Activated T-helper 2 cell treated with anti-CD3 and anti-CD28 coated beads, Interferon-gamma antibody, Interleukin-2, Interleukin-4, amounts not matched to agents 10 μg/mL and 5 μg/mL and 100 μg/mL, durations not matched to agents 14 hours and 24 hours and 36 hours (primary cell): Measurements from ENCODE around the gene PXT1. TPM values are rescaled to one million over a fixed set of nuclear protein-coding genes. Genes with fewer than 3 reads are reported as not detected.
"Not testable (repeated sequence)": the region's sequence is repeated elsewhere in the genome, so short reads cannot be mapped to it uniquely, and the experiment has no call there.

Experiments
- DNase-seq: peaks from one replicate; pipeline ENCODE4 v3.0.0; 2021; ENCODE audit warnings: low spot score
- H3K27ac Mint-ChIP-seq: one replicate; pipeline ENCODE4 v1.8.0; 2021; ENCODE audit warnings: mixed read lengths
- H3K27me3 Mint-ChIP-seq: one replicate; pipeline ENCODE4 v1.8.0; 2021; ENCODE audit warnings: low read depth, mixed read lengths
- H3K36me3 Mint-ChIP-seq: one replicate; pipeline ENCODE4 v1.8.0; 2021; ENCODE audit warnings: low read depth, mixed read lengths
- H3K4me1 Mint-ChIP-seq: one replicate; pipeline ENCODE4 v1.8.0; 2021; ENCODE audit warnings: low read depth, mixed read lengths
- H3K4me3 Mint-ChIP-seq: one replicate; pipeline ENCODE4 v1.8.0; 2021; ENCODE audit warnings: low read depth, mild to moderate bottlenecking, moderate library complexity, mixed read lengths
- H3K9me3 Mint-ChIP-seq: one replicate; pipeline ENCODE4 v1.8.0; 2021; ENCODE audit warnings: mixed read lengths
- intact Hi-C: fragments of 100-400 bp; cut with micrococcal nuclease; formaldehyde crosslinking; loops from one replicate; pipeline ENCODE4 v1.15.1; 2023
- total RNA-seq: library from RNA; stranded (reverse); gene quantifications from 2 replicates; pipeline ENCODE4 v1.2.3, GENCODE V29; 2022

The PXT1 gene
- total RNA-seq, 1 donor from 2014 or later, result 0.27 TPM

- Mint-ChIP-seq H3K27me3 (peaks cover 23% of the 10 kb centered on the region), H3K4me3 (no peak overlapping the region), H3K4me1 (no peaks in the 10 kb centered on the region), H3K9me3 (peaks cover 9% of the 10 kb centered on the region), H3K36me3 (no peaks in the 10 kb centered on the region), H3K27ac (no peak overlapping the region)
- intact Hi-C loops, result no loop called here
- no peak for DNase-seq
These were observed 28.9 kb downstream of the PXT1 start for GRCh38 chr6:36413489-36414480.

GRCh38 chr6:36409718-36410117, 32.9 kb downstream of the PXT1 start:
- intact Hi-C loops, H3K4me3 Mint-ChIP-seq, H3K4me1 Mint-ChIP-seq, H3K27ac Mint-ChIP-seq, DNase-seq, H3K9me3 Mint-ChIP-seq, H3K36me3 Mint-ChIP-seq: not testable (repeated sequence)
- peaks cover 28% of the 10 kb centered on the region for H3K27me3 Mint-ChIP-seq

DNA sequence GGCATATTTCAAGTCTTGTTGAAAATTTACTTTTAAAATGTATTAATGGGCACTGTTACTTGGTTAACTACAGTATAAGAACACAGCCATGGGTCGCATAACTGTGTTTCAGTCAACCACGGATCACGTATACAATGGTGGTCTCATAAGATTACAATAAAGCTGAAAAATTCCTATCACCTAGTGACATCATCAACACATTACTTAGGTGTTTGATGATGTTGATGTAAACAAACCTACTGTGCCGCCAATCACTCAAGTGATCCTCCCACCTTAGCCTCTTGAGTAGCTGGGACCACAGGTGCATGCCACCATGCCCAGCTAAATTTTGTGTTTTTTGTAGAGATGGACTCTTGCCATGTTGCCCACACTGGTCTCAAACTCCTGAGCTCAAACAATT, 38.5 kb downstream of the PXT1 start:
- H3K27me3 Mint-ChIP-seq, result peaks cover 29% of the 10 kb centered on the region
- intact Hi-C loops, result no loop called here
- no peaks in the 10 kb centered on the region for H3K36me3 Mint-ChIP-seq
- H3K4me3 Mint-ChIP-seq, result no peak overlapping the region
- H3K27ac Mint-ChIP-seq, result no peak overlapping the region
- no peaks in the 10 kb centered on the region for H3K9me3 Mint-ChIP-seq
- peaks cover 3% of the 10 kb centered on the region for H3K4me1 Mint-ChIP-seq
- DNase-seq, result no peak

- Mint-ChIP-seq H3K36me3 (no peaks in the 10 kb centered on the region), H3K4me3 (no peak overlapping the region), H3K9me3 (no peaks in the 10 kb centered on the region), H3K27ac (no peak overlapping the region), H3K27me3 (peaks cover 26% of the 10 kb centered on the region), H3K4me1 (peaks cover 3% of the 10 kb centered on the region)
- no peak for DNase-seq
- intact Hi-C loops, result no loop called here
These were observed 40.2 kb downstream of the PXT1 start for GRCh38 chr6:36402481-36402880.

GRCh38 chr6:36399970-36400369, 42.7 kb downstream of the PXT1 start:
- peaks cover 25% of the 10 kb centered on the region for H3K27me3 Mint-ChIP-seq
- H3K36me3 Mint-ChIP-seq, result no peaks in the 10 kb centered on the region
- intact Hi-C loops, result no loop called here
- H3K27ac Mint-ChIP-seq, result no peak overlapping the region
- H3K9me3 Mint-ChIP-seq, result no peaks in the 10 kb centered on the region
- no peak overlapping the region for H3K4me3 Mint-ChIP-seq
- H3K4me1 Mint-ChIP-seq, result peaks cover 2% of the 10 kb centered on the region
- no peak for DNase-seq

- Mint-ChIP-seq H3K27ac (no peak overlapping the region), H3K4me1 (peaks cover 7% of the 10 kb centered on the region), H3K27me3 (peaks cover 54% of the 10 kb centered on the region), H3K9me3 (no peaks in the 10 kb centered on the region), H3K36me3 (no peaks in the 10 kb centered on the region), H3K4me3 (no peak overlapping the region)
- DNase-seq, result no peak
- intact Hi-C loops, result no loop called here
These were observed 50.0 kb downstream of the PXT1 start for GRCh38 chr6:36392621-36393020.

- Mint-ChIP-seq H3K27me3 (peaks cover 66% of the 10 kb centered on the region), H3K27ac (no peak overlapping the region), H3K4me3 (no peak overlapping the region), H3K9me3 (no peaks in the 10 kb centered on the region), H3K4me1 (peaks cover 24% of the 10 kb centered on the region), H3K36me3 (peaks cover 3% of the 10 kb centered on the region)
- intact Hi-C loops, result no loop called here
- no peak for DNase-seq
These were observed 53.3 kb downstream of the PXT1 start for GRCh38 chr6:36389353-36389752.

DNA sequence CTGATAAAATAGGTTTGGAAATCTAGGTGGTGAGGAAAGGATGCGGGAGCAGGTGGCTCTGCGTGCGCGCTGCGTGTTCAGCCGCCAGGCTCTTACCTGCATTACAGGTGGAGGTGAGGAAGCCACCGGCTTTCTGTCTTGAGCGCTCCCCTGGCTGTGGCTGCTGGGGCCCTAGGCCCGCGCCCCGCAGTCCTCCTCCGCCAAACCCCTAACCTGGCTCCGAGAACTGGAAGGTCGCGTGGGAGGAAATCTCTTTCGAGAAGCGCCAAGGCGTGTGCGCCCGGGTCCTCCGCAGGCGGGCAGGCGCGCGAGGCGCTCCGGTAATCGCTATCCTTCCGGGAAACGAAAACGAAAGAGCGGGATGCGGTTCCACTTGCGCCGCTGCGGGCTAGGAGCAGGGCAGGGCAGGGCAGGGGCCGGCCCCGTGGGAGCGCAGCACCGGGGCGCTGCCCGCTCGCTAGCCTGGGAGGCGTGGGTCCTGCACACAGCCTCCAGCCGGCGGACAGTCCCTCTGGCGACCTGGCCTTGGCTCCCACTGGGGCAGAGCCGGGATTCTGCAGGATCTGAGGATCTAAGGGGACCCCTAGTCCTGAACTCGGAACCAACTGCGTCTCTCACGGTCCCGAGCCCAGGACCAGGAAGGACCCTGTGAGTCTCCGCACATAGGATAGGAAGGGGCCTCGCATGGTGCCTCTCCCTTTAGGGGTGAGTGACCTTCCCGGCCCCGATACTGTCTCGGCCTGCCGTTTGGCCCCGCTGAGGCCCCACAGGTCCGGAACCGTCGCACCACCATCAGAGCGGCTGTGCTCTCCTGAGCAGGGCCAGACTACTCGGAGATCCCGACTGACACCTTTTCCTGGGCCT, 55.0 kb downstream of the PXT1 start, which contains the start of gene ETV7:
Gene ETV7, minus strand, starts transcription at position 230 of the 864 bp plus-strand sequence. Its CDS starts 128 bp downstream, at position 102.
- peak within 1 kb of the TSS; percentile 61 for H3K27ac Mint-ChIP-seq
- peaks cover 37% of the 10 kb centered on the region for H3K4me1 Mint-ChIP-seq
- intact Hi-C loops, result no loop called here
- peak within 1 kb of the TSS; percentile 90 for H3K4me3 Mint-ChIP-seq
- peak; percentile 39 for DNase-seq
- no peaks in the 10 kb centered on the region for H3K9me3 Mint-ChIP-seq
- H3K36me3 Mint-ChIP-seq, result peaks cover 3% of the 10 kb centered on the region
- peaks cover 57% of the 10 kb centered on the region for H3K27me3 Mint-ChIP-seq

- peaks cover 37% of the 10 kb centered on the region for H3K4me1 Mint-ChIP-seq
- DNase-seq, result no peak
- H3K27me3 Mint-ChIP-seq, result peaks cover 53% of the 10 kb centered on the region
- H3K27ac Mint-ChIP-seq, result peak overlapping the region; percentile 61
- no peaks in the 10 kb centered on the region for H3K9me3 Mint-ChIP-seq
- intact Hi-C loops, result no loop called here
- peaks cover 3% of the 10 kb centered on the region for H3K36me3 Mint-ChIP-seq
- H3K4me3 Mint-ChIP-seq, result peak overlapping the region; percentile 90
These were observed 55.9 kb downstream of the PXT1 start for GRCh38 chr6:36386495-36387439.

DNA sequence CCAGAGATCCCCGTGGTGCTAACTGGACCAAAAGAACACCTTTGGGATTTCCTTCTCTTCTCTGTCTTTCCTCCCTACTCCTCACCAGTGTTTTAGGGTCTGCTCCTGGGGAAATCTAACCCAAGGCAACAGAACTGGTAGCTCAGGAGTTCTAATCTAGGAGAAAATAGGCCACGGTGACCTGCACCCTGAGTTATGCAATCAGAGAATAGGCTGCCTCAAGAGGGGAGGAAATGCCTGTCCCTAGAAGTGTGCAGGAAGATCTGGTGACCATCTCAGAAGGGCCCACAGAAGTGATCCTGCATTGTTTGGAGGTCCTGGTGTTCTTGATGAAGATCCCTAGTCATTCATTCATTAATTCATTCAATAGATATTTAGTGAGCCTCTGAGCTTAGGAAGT, 58.6 kb downstream of the PXT1 start:
- H3K27me3 Mint-ChIP-seq, result peaks cover 35% of the 10 kb centered on the region
- no peak overlapping the region for H3K27ac Mint-ChIP-seq
- peaks cover 3% of the 10 kb centered on the region for H3K36me3 Mint-ChIP-seq
- no peak for DNase-seq
- intact Hi-C loops, result no loop called here
- H3K9me3 Mint-ChIP-seq, result no peaks in the 10 kb centered on the region
- H3K4me3 Mint-ChIP-seq, result no peak overlapping the region
- peaks cover 37% of the 10 kb centered on the region for H3K4me1 Mint-ChIP-seq

DNA sequence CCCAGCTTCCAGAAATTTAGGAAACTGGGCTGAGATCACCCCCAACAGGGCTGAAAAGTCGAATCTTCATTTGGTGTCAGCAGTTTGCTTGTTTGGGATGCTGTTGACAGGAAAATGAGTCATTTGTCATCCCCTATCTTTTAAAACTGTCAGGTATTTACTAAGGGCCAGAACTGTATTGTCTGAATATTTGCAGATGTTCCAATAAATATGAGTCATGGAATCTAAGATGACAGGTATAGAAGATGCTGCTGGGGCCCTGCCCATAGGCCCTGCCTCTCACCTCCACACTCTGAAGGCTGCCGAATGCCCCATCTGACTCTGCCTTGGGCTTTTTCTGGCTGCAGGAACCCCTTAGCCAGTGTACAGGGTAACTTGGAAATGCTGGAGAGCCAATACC, 59.0 kb downstream of the PXT1 start:
- H3K27ac Mint-ChIP-seq, result no peak overlapping the region
- no peak for DNase-seq
- H3K27me3 Mint-ChIP-seq, result peaks cover 34% of the 10 kb centered on the region
- peaks cover 37% of the 10 kb centered on the region for H3K4me1 Mint-ChIP-seq
- intact Hi-C loops, result no loop called here
- H3K4me3 Mint-ChIP-seq, result no peak overlapping the region
- no peaks in the 10 kb centered on the region for H3K9me3 Mint-ChIP-seq
- H3K36me3 Mint-ChIP-seq, result peaks cover 3% of the 10 kb centered on the region

DNA sequence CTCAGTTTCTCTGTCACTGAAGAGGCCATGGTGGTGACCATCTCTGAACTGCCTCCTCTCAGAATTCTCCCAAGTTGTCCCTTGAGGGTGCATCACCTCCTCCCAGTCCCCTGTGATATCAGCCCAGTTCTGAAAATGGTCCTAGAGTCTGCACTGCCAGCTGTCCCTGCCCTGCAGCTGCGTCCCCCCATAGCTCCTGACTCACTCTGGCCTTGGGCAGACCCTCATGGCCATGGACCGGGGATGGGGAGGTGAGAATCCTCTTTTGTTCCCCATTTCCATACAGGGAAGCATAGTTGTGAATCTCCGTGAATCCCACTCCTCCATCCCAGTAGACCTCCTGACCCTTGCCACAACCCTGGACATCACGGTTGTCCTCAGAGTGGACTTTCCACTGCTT, 59.7 kb downstream of the PXT1 start:
- Mint-ChIP-seq H3K27ac (no peak overlapping the region), H3K36me3 (peaks cover 3% of the 10 kb centered on the region), H3K4me1 (peaks cover 31% of the 10 kb centered on the region), H3K4me3 (no peak overlapping the region), H3K9me3 (no peaks in the 10 kb centered on the region), H3K27me3 (peaks cover 28% of the 10 kb centered on the region)
- DNase-seq, result no peak
- intact Hi-C loops, result no loop called here
